ENCODE results near the gene MECP2.

The MECP2 gene

GRCh38 chrX:154092371-154092770, 5.1 kb downstream of the MECP2 start:
- Histone ChIP-seq H3K9me3 (ENCODE audit: severe bottlenecking) (no peaks in the 10 kb centered on the region), H3K4me1 (ENCODE audit: insufficient read depth, poor library complexity, severe bottlenecking) (peaks cover 3% of the 10 kb centered on the region), H3K4me3 (ENCODE audit: severe bottlenecking) (no peak overlapping the region), H3K27ac (ENCODE audit: poor library complexity, severe bottlenecking) (no peak overlapping the region), H3K27me3 (ENCODE audit: insufficient read depth, poor library complexity, severe bottlenecking) (no peaks in the 10 kb centered on the region), H3K36me3 (ENCODE audit: low read depth) (peaks cover 10% of the 10 kb centered on the region; the same call in 1 of the 2 replicates)
- TF ChIP-seq CTCF (IDR thresholded peaks at IDR 0.05; ENCODE audit: poor library complexity, severe bottlenecking) = no peak
- no peak for ATAC-seq (ENCODE audit: low read depth)
- no peak for DNase-seq (ENCODE audit: low spot score)

- H3K27me3 ChIP-seq (ENCODE audit: insufficient read depth, poor library complexity, severe bottlenecking) = no peaks in the 10 kb centered on the region
- H3K36me3 ChIP-seq (ENCODE audit: low read depth) = peaks cover 10% of the 10 kb centered on the region; the same call in 1 of the 2 replicates
- peaks cover 3% of the 10 kb centered on the region for H3K4me1 ChIP-seq (ENCODE audit: insufficient read depth, poor library complexity, severe bottlenecking)
- no peak overlapping the region for H3K4me3 ChIP-seq (ENCODE audit: severe bottlenecking)
- TF ChIP-seq CTCF (IDR thresholded peaks at IDR 0.05; ENCODE audit: poor library complexity, severe bottlenecking) = no peak
- DNase-seq (ENCODE audit: low spot score) = no peak
- no peak for ATAC-seq (ENCODE audit: low read depth)
- no peaks in the 10 kb centered on the region for H3K9me3 ChIP-seq (ENCODE audit: severe bottlenecking)
- H3K27ac ChIP-seq (ENCODE audit: poor library complexity, severe bottlenecking) = no peak overlapping the region
Observed at GRCh38 chrX:154091678-154092077, 5.8 kb downstream of the MECP2 start.

- no peak overlapping the region for H3K4me3 ChIP-seq (ENCODE audit: severe bottlenecking)
- H3K4me1 ChIP-seq (ENCODE audit: insufficient read depth, poor library complexity, severe bottlenecking) = peaks cover 3% of the 10 kb centered on the region
- H3K9me3 ChIP-seq (ENCODE audit: severe bottlenecking) = no peaks in the 10 kb centered on the region
- DNase-seq (ENCODE audit: low spot score) (no peak), ATAC-seq (ENCODE audit: low read depth) (no peak)
- H3K36me3 ChIP-seq (ENCODE audit: low read depth) = peaks cover 10% of the 10 kb centered on the region; the same call in 1 of the 2 replicates
- H3K27me3 ChIP-seq (ENCODE audit: insufficient read depth, poor library complexity, severe bottlenecking) = no peaks in the 10 kb centered on the region
- no peak for TF ChIP-seq CTCF (IDR thresholded peaks at IDR 0.05; ENCODE audit: poor library complexity, severe bottlenecking)
- no peak overlapping the region for H3K27ac ChIP-seq (ENCODE audit: poor library complexity, severe bottlenecking)
Observed at GRCh38 chrX:154090731-154091130, 6.8 kb downstream of the MECP2 start.

- no peak overlapping the region for H3K27ac ChIP-seq (ENCODE audit: poor library complexity, severe bottlenecking)
- no peaks in the 10 kb centered on the region for H3K36me3 ChIP-seq (ENCODE audit: low read depth)
- DNase-seq (ENCODE audit: low spot score) (no peak), ATAC-seq (ENCODE audit: low read depth) (no peak)
- H3K9me3 ChIP-seq (ENCODE audit: severe bottlenecking) = no peaks in the 10 kb centered on the region
- no peaks in the 10 kb centered on the region for H3K27me3 ChIP-seq (ENCODE audit: insufficient read depth, poor library complexity, severe bottlenecking)
- H3K4me1 ChIP-seq (ENCODE audit: insufficient read depth, poor library complexity, severe bottlenecking) = peaks cover 15% of the 10 kb centered on the region
- no peak overlapping the region for H3K4me3 ChIP-seq (ENCODE audit: severe bottlenecking)
- TF ChIP-seq CTCF (IDR thresholded peaks at IDR 0.05; ENCODE audit: poor library complexity, severe bottlenecking) = no peak
Observed at GRCh38 chrX:154084449-154085300, 12.8 kb downstream of the MECP2 start.

- DNase-seq (ENCODE audit: low spot score) = no peak
- peak overlapping the region; percentile 33 for H3K27ac ChIP-seq (ENCODE audit: poor library complexity, severe bottlenecking)
- no peak for TF ChIP-seq CTCF (IDR thresholded peaks at IDR 0.05; ENCODE audit: poor library complexity, severe bottlenecking)
- peaks cover 15% of the 10 kb centered on the region for H3K4me1 ChIP-seq (ENCODE audit: insufficient read depth, poor library complexity, severe bottlenecking)
- no peaks in the 10 kb centered on the region; the same call in 1 of the 2 replicates for H3K36me3 ChIP-seq (ENCODE audit: low read depth)
- H3K27me3 ChIP-seq (ENCODE audit: insufficient read depth, poor library complexity, severe bottlenecking) = no peaks in the 10 kb centered on the region
- no peaks in the 10 kb centered on the region for H3K9me3 ChIP-seq (ENCODE audit: severe bottlenecking)
- H3K4me3 ChIP-seq (ENCODE audit: severe bottlenecking) = no peak overlapping the region
- no peak for ATAC-seq (ENCODE audit: low read depth)
Observed at GRCh38 chrX:154083126-154083517, 14.4 kb downstream of the MECP2 start.

Data from RWPE2 (cell line).